ENCODE data around the gene EMC6.

The EMC6 gene

GRCh38 chr17:3691617-3692067 is 23.0 kb downstream of the EMC6 start:
- TF ChIP-seq CTCF (IDR thresholded peaks at IDR 0.05; ENCODE audit: low read depth, low read length): no peak
- no peak for DNase-seq (ENCODE audit: extremely low read depth, low read depth)

GRCh38 chr17:3692346-3692745 is 23.7 kb downstream of the EMC6 start:
- no peak; the same call in 1 of the 2 replicates for TF ChIP-seq CTCF (IDR thresholded peaks at IDR 0.05; ENCODE audit: low read depth, low read length)
- no peak for DNase-seq (ENCODE audit: extremely low read depth, low read depth)

- no peak for DNase-seq (ENCODE audit: extremely low read depth, low read depth)
- TF ChIP-seq CTCF (IDR thresholded peaks at IDR 0.05; ENCODE audit: low read depth, low read length): no peak
Measured at GRCh38 chr17:3693141-3693540, 24.5 kb downstream of the EMC6 start.

- TF ChIP-seq CTCF (IDR thresholded peaks at IDR 0.05; ENCODE audit: low read depth, low read length): no peak
- no peak for DNase-seq (ENCODE audit: extremely low read depth, low read depth)
Measured at GRCh38 chr17:3693829-3694231, 25.2 kb downstream of the EMC6 start.

GRCh38 chr17:3695129-3695722 is 26.6 kb downstream of the EMC6 start:
- no peak for TF ChIP-seq CTCF (IDR thresholded peaks at IDR 0.05; ENCODE audit: low read depth, low read length)
- no peak for DNase-seq (ENCODE audit: extremely low read depth, low read depth)

- TF ChIP-seq CTCF (IDR thresholded peaks at IDR 0.05; ENCODE audit: low read depth, low read length): no peak
- no peak for DNase-seq (ENCODE audit: extremely low read depth, low read depth)
Measured at GRCh38 chr17:3695723-3696411, 27.3 kb downstream of the EMC6 start, which contains the start of gene P2RX5. Gene P2RX5, minus strand, starts transcription at chr17:3696155. Its CDS starts 150 bp downstream, at chr17:3696005.

- no peak for DNase-seq (ENCODE audit: extremely low read depth, low read depth)
- no peak for TF ChIP-seq CTCF (IDR thresholded peaks at IDR 0.05; ENCODE audit: low read depth, low read length)
Measured at GRCh38 chr17:3697103-3697476, 28.5 kb downstream of the EMC6 start.
